Retinal pigment epithelial cell (primary cell): ENCODE measurements around the gene TMEM86A.

Source experiments
- DNase-seq: peaks from one replicate; pipeline ENCODE4 v3.0.0-alpha.2; 2010; ENCODE audit warnings: low read depth
- H3K4me3 ChIP-seq: 2 replicates; pipeline ENCODE4 v1.5.1; 2011; ENCODE audit warnings: mild to moderate bottlenecking, low read length, control low read depth, moderate library complexity
- CTCF ChIP-seq: conservative IDR thresholded peaks from 2 replicates; pipeline ENCODE4 v1.5.1; 2011; ENCODE audit warnings: low read depth, low read length, control low read depth, inconsistent platforms

The TMEM86A gene

GRCh38 chr11:18692941-18693760, 5.4 kb upstream of the TMEM86A start:
- DNase-seq = no peak
- H3K4me3 ChIP-seq = no peak overlapping the region
- no peak for TF ChIP-seq CTCF

GRCh38 chr11:18696638-18697225, 1.8 kb upstream of the TMEM86A start:
- no peak overlapping the region for H3K4me3 ChIP-seq
- no peak for DNase-seq
- TF ChIP-seq CTCF = no peak

GRCh38 chr11:18697576-18697975, 1.0 kb upstream of the TMEM86A start:
- TF ChIP-seq CTCF = no peak
- H3K4me3 ChIP-seq = no peak overlapping the region
- DNase-seq = no peak

- TF ChIP-seq CTCF = no peak
- peak overlapping the region; percentile 64 for H3K4me3 ChIP-seq
- no peak for DNase-seq
These were observed 654 bp downstream of the TMEM86A start for GRCh38 chr11:18699269-18699596.

GRCh38 chr11:18699848-18700261, 1.3 kb downstream of the TMEM86A start:
- H3K4me3 ChIP-seq = peak overlapping the region; percentile 64
- DNase-seq = peak; percentile 64

GRCh38 chr11:18700375-18700774, 1.8 kb downstream of the TMEM86A start:
- no peak for TF ChIP-seq CTCF
- H3K4me3 ChIP-seq = peak overlapping the region; percentile 64
- DNase-seq = peak; percentile 51

More at GRCh38 chr11:18699848-18700261, 1.3 kb downstream of the TMEM86A start:
- no peak for TF ChIP-seq CTCF

GRCh38 chr11:18700872-18701271, 2.3 kb downstream of the TMEM86A start:
- TF ChIP-seq CTCF = no peak
- no peak overlapping the region for H3K4me3 ChIP-seq
- no peak for DNase-seq
